HG02678 (cell line): Measurements from ENCODE around the gene A4GNT.
"Not testable (repeated sequence)": the region's sequence is repeated elsewhere in the genome, so short reads cannot be mapped to it uniquely, and the experiment has no call there.

Experiments used
- ATAC-seq: cut with Tn5 transposase; IDR thresholded peaks from one replicate; pipeline ENCODE4 v1.9.1; 2021; ENCODE audit warnings: mild to moderate bottlenecking, moderate library complexity; ENCODE audit not compliant: unreplicated experiment

The A4GNT gene

GRCh38 chr3:138132239-138132638 lies at the start of gene A4GNT:
TSS of gene A4GNT (minus strand) at chr3:138132390. CDS start at chr3:138131256, 1,134 bp downstream.
- ATAC-seq = no peak

DNA sequence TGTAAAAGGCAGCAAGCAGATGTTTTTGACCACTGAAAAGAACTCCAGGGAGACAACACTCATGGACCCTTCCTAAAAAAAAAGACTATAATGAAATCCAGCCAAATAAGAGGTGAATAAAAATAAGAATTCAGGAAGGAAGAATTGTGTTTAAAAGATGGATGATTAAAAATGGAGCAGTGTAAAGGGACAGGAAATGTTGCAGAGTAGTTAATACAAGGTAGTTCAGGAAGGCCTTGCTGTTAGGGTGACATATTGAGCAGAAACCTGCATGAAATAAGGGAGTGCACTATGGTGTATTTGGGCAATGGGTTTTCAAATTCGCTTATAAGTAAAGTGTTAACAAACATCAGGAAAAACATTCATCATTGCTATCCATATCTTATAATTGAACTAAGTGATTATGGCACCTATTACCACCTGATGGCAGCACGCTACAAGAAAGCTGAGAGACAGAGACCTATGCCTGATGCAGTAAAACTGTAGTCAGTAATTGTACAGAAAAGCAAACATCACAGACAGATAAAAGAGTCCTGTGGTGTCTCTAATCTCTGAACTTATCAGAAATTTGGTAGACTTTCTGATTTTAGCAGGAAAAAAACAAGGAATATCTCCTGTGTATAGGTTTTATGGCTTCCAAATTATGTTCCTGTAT lies 48.3 kb upstream of the A4GNT start:
- peak; percentile 79 for ATAC-seq

DNA sequence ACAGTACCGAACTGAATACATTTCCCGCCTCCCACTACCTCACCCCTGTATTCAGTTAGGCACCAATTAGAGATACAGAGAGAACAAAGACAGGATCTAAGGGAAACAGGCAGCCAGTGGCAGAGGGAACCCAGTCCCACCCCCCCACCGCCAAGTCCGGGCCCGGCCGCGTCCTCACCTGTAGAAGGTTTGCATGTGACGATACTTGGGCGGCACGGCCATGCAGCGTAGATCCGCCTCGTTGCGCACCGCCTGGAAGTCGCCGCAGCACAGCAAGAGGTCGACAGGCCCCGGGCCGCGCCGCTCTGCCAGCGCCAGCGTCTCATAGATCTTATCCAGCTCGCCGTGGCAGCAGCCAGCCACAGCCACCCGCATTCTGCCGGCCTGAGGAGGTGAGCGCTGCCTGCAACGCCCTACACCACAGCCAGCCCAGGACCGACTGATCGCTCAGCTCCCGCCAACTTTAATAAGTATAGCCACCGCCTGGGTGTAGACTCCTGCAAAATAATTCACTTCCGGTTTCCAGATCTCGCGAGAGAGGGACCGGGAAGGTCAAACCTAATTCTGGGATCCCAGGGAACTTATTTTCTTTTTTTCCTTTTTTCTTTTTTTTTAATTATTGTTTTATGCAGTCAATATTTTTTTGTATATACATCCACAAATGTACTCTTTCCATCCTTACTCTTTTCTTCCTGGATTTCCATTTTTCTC lies 42.4 kb upstream of the A4GNT start, which contains the start of gene DBR1:
TSS of gene DBR1 (minus strand) at position 501 of the 711 bp plus-strand sequence. CDS start at position 375, 126 bp downstream.
- ATAC-seq = peak; percentile 92

GRCh38 chr3:138173769-138174420 lies 41.7 kb upstream of the A4GNT start:
- ATAC-seq = no peak

DNA sequence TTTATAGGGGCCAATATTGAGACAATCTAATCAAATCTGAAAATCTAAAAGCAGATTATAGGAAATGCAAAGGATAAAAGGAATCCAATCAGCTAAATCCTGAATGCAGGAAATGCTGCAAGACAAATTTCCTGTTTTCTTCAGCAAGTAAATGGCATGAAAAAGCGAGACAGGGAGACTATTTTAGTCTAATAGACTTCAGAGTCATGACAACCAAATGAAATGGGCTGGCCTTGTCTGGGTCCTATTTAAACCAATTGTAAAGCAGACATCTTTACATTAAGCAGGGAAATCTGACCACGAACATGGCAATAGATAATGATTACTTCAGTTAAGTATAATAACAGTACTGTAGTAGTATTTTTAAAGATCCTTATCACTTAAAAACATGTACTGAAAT lies 40.4 kb upstream of the A4GNT start:
- no peak for ATAC-seq

DNA sequence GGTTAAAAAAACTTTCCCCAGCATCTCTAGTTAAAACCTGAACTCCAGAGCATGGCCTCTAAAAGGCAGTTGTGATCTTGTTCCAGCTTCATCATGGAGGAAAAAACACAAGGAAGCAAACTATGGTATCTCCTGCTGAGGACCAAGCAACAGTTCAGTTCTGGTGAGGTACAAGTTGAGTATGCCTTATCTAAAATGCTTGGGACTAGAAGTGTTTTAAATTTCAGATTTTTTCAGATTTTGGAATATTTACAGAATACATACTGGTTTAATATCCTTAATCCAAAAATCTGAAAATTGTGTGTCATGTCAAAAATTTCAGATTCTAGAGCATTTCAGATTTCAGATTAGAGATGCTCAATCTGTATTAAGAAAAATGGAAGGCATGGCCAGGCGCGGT lies 32.9 kb upstream of the A4GNT start:
- no peak for ATAC-seq

DNA sequence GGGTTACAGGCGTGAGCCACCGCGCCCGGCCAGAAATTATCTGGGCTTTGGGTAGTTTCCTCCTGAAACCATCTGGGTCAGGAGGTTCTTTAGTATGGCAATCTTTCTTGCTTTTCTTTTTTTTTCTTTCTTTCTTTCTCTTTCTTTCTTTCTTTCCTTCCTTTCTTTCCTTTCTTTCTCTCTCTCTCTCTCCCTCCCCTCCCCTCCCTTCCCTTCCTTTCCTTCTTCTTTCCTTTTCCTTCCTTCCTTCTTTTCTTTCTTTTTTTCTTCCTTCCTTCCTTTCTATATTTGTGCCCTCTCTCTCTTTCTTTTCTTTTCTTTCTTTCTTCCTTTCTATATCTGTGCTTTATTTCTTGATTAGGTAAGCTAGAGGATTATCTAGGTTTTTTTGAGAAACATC lies 25.6 kb upstream of the A4GNT start:
- ATAC-seq = no peak

- no peak for ATAC-seq
Observed at GRCh38 chr3:138154534-138154933, 22.3 kb upstream of the A4GNT start.

DNA sequence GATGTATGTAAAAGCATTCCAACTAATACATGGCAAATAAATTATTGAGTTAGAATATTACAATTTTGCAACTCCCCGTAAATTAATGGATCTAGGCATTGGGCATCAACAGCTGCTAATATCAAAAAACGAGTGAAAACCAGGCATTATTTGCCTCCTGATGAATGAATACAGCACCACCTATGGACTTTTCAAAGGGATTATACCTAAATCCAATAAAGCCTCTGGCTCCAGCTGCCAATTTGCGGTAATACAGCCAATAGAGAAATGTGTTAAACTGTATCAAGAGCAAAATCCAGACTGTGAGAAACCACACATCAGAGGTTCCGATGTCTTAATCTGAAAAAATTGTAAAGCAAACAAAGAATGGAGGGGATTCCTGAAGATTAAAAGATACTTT lies 16.3 kb upstream of the A4GNT start:
- ATAC-seq = no peak

GRCh38 chr3:138142181-138142580 lies 10.0 kb upstream of the A4GNT start:
- not testable (repeated sequence) for ATAC-seq

- no peak for ATAC-seq
Observed at GRCh38 chr3:138140940-138141339, 8.8 kb upstream of the A4GNT start.

DNA sequence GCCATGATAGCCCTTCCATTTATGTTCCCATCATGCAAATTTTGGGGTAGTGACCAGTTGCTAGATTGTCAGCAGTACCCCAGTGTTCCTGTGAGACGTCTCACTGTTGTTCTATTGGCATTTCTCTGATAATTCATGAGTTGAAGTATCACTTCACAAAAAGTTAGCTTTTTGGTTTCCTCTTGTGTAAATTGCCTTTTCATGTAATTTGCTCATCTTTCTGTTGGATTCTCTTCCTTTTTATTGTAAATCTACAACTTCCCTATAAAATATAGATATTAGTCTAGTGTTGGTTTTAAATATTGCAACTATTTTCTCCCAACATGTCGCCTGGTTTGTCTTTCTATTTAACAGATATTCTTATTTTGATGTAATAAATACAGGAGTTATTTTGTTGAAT lies 7.5 kb upstream of the A4GNT start:
- ATAC-seq = no peak

- no peak for ATAC-seq
Observed at GRCh38 chr3:138137861-138138260, 5.7 kb upstream of the A4GNT start.

GRCh38 chr3:138136201-138136600 lies 4.0 kb upstream of the A4GNT start:
- ATAC-seq = no peak

DNA sequence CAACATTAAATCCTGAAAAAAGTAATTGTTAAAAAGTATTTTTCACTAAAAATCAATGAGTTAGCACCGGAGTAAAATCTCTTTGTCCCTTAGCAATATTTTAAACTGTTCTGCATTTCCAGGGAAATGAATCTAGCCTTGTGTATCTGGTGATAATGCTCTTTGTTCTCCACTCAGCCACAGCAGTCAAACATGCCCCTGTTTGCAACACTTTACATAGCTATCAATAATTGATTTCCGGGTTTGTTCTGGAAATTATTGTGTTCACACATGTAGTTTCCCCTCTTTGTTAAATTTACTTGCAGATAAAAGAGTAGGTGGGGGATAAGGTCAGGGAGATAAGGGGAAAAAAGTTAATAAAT lies 3.6 kb upstream of the A4GNT start:
- ATAC-seq = no peak

DNA sequence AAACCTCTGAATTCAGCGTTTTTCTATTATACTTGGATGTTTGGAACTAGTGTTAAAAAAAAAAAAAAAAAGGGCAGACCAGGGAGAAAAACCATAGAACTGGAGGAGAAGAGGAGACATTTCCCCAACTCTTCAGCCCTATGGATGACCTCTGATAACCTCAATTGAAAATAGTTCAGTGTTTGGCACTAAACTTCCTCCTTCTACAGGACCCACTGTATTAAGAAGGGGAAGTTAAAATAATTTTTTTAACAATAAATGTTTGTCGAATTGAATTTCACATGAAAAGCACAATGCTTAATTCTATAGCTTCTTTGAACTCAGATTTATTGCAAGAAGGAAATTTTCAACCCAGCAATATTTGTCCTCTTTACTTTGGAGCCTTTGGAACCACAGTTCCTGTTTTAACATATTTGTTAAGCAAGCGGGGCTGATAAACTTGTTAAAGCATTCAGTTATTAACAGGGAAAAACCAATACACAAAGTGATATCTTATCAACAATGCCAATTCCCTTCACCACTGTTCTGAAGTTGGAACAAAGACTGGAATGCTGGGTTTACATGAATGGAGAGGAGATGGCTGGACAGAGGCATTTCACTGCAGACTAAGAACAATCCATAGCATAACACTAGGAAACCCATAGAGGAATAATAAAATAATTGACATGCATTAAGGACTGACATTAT lies 3.1 kb upstream of the A4GNT start:
- no peak for ATAC-seq

DNA sequence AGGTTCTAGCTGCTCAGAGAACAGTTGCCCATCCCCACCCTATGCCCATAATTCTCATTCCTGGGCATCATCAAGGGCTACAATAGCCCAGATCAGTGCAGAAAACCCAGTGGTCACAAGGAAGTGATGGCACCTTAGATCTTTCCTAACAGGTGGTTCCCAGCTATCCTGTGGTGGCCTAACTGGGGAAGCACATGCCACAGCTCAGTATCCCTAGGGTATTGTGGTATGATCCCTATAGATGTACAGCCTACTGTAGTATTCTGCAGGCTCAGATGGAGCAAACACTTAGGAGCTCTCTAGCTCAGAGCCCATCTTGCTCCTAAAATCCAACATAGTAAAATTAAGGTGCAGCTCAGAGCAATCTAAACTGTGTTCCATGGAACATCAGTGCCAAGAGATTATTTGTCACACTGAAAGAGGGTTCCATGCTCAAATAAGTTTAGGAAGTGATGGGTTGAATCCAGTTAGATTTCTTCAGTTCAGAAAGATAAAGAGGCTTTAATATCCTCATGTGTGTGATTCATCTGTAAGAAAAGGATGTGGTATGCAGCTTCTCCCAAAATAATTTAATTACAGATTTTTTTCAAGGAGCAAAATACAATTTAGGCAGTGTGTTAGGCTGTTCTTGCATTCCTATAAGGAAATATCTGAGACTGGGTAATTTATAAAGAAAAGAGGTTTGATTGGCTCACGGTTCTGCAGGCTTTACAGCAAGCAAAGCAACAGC lies 4.4 kb downstream of the A4GNT start:
- no peak for ATAC-seq

GRCh38 chr3:138125548-138126221 lies 6.5 kb downstream of the A4GNT start:
- ATAC-seq = no peak

DNA sequence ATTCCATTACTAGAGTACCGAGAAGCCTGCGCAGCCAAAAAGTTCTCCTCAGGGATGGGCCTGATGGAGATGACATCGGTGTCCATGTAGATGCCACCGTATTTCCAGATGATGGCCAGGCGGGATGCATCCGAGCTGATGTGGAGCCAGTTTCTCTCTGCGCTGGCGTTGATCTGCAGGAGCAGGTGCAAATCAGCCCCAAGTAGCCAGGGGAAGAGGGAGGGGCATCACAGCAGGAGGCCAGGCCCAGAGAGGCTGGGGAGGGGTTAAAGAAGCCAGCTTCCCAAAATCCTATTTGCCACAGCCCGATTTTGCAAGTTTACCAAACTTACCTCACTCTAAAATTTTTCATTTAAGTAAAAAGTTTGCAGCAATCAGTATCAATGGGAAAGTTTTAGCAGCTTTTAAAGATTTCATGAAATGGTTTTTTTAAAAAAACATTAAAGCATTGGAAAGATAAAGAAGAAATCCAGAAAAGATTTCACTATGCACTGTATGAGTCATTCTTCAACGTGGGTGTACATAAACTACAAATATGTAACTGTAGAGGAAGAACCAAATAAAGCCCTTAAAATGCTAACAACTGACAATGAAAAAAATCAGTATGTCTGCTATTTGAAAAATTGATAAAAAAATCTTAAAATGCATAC lies 7.4 kb downstream of the A4GNT start:
- no peak for ATAC-seq

- no peak for ATAC-seq
Observed at GRCh38 chr3:138124188-138124587, 8.0 kb downstream of the A4GNT start.
